OCI-LY3 (cell line): ENCODE measurements around the gene ELOB.

Source experiments
- EZH2phosphoT487 ChIP-seq: fragments of 200-600 bp; shearing (Covaris generic); IDR thresholded peaks from 2 replicates; pipeline ENCODE4 v1.6.1; 2018; ENCODE audit warnings: antibody characterized with exemption, mixed run types, low read depth
- TF ChIP-seq, protein P1 (sequence below): fragments of 200-600, 300-600 bp; sonication (generic); IDR thresholded peaks from 2 replicates; pipeline ENCODE4 v1.5.1; 2014; ENCODE audit warnings: antibody characterized with exemption, low read length, low read depth

GRCh38 chr16:2822158-2822495 is 45.0 kb upstream of the ELOB start:
- TF ChIP-seq, protein P1, sequence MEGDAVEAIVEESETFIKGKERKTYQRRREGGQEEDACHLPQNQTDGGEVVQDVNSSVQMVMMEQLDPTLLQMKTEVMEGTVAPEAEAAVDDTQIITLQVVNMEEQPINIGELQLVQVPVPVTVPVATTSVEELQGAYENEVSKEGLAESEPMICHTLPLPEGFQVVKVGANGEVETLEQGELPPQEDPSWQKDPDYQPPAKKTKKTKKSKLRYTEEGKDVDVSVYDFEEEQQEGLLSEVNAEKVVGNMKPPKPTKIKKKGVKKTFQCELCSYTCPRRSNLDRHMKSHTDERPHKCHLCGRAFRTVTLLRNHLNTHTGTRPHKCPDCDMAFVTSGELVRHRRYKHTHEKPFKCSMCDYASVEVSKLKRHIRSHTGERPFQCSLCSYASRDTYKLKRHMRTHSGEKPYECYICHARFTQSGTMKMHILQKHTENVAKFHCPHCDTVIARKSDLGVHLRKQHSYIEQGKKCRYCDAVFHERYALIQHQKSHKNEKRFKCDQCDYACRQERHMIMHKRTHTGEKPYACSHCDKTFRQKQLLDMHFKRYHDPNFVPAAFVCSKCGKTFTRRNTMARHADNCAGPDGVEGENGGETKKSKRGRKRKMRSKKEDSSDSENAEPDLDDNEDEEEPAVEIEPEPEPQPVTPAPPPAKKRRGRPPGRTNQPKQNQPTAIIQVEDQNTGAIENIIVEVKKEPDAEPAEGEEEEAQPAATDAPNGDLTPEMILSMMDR = no peak
- TF ChIP-seq EZH2phosphoT487 = no peak
